Calu3 (cell line): ENCODE measurements around the gene XIST. TPM values are rescaled to one million over a fixed set of nuclear protein-coding genes. Genes with fewer than 3 reads are reported as not detected.

ENCODE experiments used
- BruUV-seq: library from RNA; stranded (reverse); fragments of 400-500 nt; replicated peaks from 2 replicates; lab custom pipeline; 2021; lab: Mats Ljungman, UMichigan
- CTCF ChIA-PET: fragments of 300-600 bp; sonication (Branson Sonifier 250); formaldehyde crosslinking; loops from one replicate; lab custom pipeline; 2022; ENCODE audit warnings: antibody characterized with exemption; lab: Charles Lee
- DNase-seq: peaks from one replicate; pipeline ENCODE4 v3.0.0; 2022
- H3K27ac Mint-ChIP-seq: one replicate; pipeline ENCODE4 v1.8.0; 2022; ENCODE audit warnings: mixed read lengths; ENCODE audit not compliant: unreplicated experiment
- H3K27me3 Mint-ChIP-seq: one replicate; pipeline ENCODE4 v1.8.0; 2022; ENCODE audit warnings: mixed read lengths; ENCODE audit not compliant: unreplicated experiment
- H3K36me3 Mint-ChIP-seq: one replicate; pipeline ENCODE4 v1.8.0; 2022; ENCODE audit warnings: mild to moderate bottlenecking, moderate library complexity, mixed read lengths; ENCODE audit not compliant: insufficient read depth, unreplicated experiment
- H3K4me1 Mint-ChIP-seq: one replicate; pipeline ENCODE4 v1.8.0; 2022; ENCODE audit warnings: mild to moderate bottlenecking, low read depth, mixed read lengths; ENCODE audit not compliant: unreplicated experiment
- H3K4me3 Mint-ChIP-seq: one replicate; pipeline ENCODE4 v1.8.0; 2022; ENCODE audit warnings: mild to moderate bottlenecking, low read depth, moderate library complexity, mixed read lengths; ENCODE audit not compliant: unreplicated experiment
- H3K9me3 Mint-ChIP-seq: one replicate; pipeline ENCODE4 v1.8.0; 2022; ENCODE audit warnings: low read depth, mixed read lengths; ENCODE audit not compliant: unreplicated experiment
- intact Hi-C: fragments of 100-400 bp; cut with micrococcal nuclease; formaldehyde crosslinking; loops from one replicate; pipeline ENCODE4 v1.10.0; 2022; ENCODE audit not compliant: unreplicated experiment
- total RNA-seq: library from RNA; stranded (reverse); gene quantifications from 2 replicates; pipeline ENCODE4 v1.2.3, GENCODE V29; 2022
- TF ChIP-seq, protein P1 (sequence below): fragments of 200-600 bp; IDR thresholded peaks from one replicate; pipeline ENCODE4 v1.8.0; 2022; ENCODE audit warnings: antibody characterized with exemption; ENCODE audit not compliant: unreplicated experiment

XIST gene
- total RNA-seq, 1 experiment from 2014 or later, result 0.14 TPM

DNA sequence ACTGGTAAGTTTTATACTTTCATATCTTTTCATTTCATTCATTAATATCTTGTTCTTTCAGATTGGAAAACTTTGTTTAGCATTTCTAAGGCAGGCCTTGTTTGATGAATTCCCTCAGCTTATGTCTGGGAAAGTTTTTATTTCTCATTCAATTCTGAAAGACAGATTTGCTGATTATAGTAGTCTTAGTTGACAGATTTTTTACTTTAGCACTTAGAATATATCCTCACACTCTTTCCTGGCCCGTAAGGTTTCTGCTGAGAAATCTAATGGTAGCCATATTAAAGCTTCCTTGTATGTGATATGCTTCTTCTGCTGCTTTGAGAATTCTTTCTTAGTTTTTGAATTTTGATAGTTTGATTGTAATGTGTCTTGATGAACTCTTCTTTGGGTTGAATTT is 7.1 kb upstream of the XIST start:
- TF ChIP-seq, protein P1, sequence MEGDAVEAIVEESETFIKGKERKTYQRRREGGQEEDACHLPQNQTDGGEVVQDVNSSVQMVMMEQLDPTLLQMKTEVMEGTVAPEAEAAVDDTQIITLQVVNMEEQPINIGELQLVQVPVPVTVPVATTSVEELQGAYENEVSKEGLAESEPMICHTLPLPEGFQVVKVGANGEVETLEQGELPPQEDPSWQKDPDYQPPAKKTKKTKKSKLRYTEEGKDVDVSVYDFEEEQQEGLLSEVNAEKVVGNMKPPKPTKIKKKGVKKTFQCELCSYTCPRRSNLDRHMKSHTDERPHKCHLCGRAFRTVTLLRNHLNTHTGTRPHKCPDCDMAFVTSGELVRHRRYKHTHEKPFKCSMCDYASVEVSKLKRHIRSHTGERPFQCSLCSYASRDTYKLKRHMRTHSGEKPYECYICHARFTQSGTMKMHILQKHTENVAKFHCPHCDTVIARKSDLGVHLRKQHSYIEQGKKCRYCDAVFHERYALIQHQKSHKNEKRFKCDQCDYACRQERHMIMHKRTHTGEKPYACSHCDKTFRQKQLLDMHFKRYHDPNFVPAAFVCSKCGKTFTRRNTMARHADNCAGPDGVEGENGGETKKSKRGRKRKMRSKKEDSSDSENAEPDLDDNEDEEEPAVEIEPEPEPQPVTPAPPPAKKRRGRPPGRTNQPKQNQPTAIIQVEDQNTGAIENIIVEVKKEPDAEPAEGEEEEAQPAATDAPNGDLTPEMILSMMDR, result no peak
- Mint-ChIP-seq H3K9me3 (no peaks in the 10 kb centered on the region), H3K27ac (no peak overlapping the region), H3K4me3 (no peak overlapping the region), H3K4me1 (no peaks in the 10 kb centered on the region), H3K27me3 (no peaks in the 10 kb centered on the region), H3K36me3 (no peaks in the 10 kb centered on the region)
- no peak for DNase-seq
- CTCF ChIA-PET, result interaction anchor here (0.7 kb wide), 2 partner anchors 484 to 513 kb away, joined by 3 to 7 read pairs; no protein-coding TSS in a partner anchor
- intact Hi-C loops, result loop anchor here (5.0 kb wide), 1 partner anchor 503 kb away; no protein-coding TSS in a partner anchor
- BruUV-seq, result no TSS peak

DNA sequence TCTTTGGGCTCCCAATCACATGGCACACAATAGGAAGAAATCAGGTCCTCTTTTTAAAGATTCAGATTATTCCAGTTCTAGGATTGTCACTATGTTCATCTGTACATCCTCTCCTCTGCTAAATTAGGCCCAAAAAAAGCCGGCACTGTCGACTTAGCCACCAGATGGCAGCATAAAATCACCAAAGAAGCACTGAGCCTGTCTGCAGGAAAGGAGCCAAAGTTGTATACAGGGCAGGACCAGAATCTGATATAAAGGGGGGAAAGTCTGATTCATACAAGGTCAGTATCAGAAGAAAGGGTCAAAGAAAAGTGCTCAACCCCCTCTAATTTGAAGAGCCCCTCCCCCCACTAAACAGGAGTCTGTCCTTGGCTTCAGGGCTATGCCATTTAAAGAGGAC is 3.0 kb upstream of the XIST start:
- peak; percentile 58 for DNase-seq
- intact Hi-C loops, result loop anchor here (1.0 to 5.0 kb wide), 4 partner anchors 160 to 507 kb away; no protein-coding TSS in a partner anchor
- no peaks in the 10 kb centered on the region for H3K36me3 Mint-ChIP-seq
- H3K27ac Mint-ChIP-seq, result no peak overlapping the region
- TF ChIP-seq, protein P1, result peak; percentile 59
- H3K9me3 Mint-ChIP-seq, result peaks cover 4% of the 10 kb centered on the region
- H3K27me3 Mint-ChIP-seq, result no peaks in the 10 kb centered on the region
- no peak overlapping the region for H3K4me3 Mint-ChIP-seq
- no TSS peak for BruUV-seq
- no peaks in the 10 kb centered on the region for H3K4me1 Mint-ChIP-seq
- CTCF ChIA-PET, result interaction anchor here (1.7 kb wide), 1 partner anchor 278 kb away, joined by 3 read pairs; no protein-coding TSS in a partner anchor

DNA sequence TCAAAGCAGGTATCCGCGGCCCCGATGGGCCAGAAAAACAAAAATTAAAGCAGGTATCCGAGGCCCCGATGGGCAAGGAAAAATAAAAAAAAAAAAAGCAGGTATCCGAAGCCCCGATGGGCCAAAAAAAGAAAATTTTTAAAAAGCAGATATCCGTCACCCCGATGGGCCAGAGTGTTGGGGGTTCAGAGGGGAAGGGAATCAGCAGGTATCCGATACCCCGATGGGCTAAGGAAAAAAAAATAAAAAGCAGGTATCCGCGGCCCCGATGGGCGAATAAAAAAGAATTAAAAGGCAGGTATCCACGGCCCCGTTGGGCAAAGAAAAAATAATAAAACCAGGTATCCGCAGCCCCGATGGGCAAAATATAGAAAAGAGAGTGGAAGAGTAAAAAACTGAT is 492 bp downstream of the XIST start:
- TF ChIP-seq, protein P1, result no peak

DNA sequence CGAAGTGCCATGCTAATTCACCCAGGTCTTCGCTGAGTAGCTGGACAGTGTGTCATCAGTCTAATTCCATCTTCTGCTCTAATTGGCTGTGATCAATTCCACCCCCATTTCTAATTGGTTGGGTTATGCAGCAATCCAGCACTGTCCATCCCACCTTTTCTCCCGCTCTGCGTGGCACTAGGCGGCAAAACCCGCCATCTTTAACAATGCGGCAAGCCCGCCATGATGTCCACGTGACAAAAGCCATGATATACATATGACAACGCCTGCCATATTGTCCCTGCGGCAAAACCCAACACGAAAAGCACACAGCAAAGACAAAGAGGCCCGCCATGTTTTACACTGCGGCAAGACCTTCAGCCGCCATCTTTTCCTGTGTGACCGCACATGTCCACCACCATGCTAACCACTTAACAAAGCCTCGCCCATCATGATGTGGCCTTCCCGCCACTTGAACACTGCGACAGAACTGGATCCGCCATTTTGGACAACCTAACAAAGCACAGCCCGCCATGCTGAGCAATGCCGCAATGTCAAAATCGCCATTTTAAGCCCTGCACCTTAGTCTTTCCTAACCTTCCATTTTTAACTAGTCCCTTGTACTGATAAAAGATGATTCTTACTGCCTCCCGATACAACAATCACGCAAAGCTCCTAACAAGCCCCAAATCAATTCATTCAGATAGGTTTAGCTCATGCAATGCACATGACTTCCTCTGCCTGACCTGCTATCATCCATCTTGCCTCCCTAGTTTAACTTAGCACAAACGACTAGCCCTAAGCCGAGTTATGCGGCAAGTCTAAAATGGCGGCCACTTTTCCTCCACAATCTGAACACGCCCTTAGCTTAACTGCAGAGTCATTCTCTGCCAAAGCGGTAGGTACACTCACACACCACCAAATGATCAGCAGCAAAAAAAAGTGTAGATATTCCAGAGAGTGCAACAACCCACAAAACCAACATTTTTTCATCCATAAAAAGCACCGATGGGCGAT is 1.2 kb downstream of the XIST start:
- CTCF ChIA-PET, result no interaction called here
- Mint-ChIP-seq H3K4me3 (no peak overlapping the region), H3K4me1 (no peaks in the 10 kb centered on the region), H3K36me3 (no peaks in the 10 kb centered on the region), H3K27me3 (no peaks in the 10 kb centered on the region), H3K27ac (no peak overlapping the region), H3K9me3 (peaks cover 4% of the 10 kb centered on the region)
- intact Hi-C loops, result no loop called here
- no peak for DNase-seq
- TF ChIP-seq, protein P1, result no peak
- no TSS peak for BruUV-seq

More for the DNA sequence above, 492 bp downstream of the XIST start:
- DNase-seq, result no peak
- Mint-ChIP-seq H3K4me3 (no peak overlapping the region), H3K9me3 (peaks cover 4% of the 10 kb centered on the region), H3K36me3 (no peaks in the 10 kb centered on the region), H3K27me3 (no peaks in the 10 kb centered on the region), H3K4me1 (no peaks in the 10 kb centered on the region), H3K27ac (no peak overlapping the region)
- CTCF ChIA-PET, result no interaction called here
- no TSS peak for BruUV-seq
- intact Hi-C loops, result no loop called here
